Stimulated activated CD4-positive, alpha-beta T cell treated with anti-CD3 and anti-CD28 coated beads, Interleukin-15, amount 100 ng/mL, for 1 hour (primary cell): Measurements from ENCODE around the gene IDS.
A peak's percentile ranks its signal among the peaks of the same experiment; 100 is the strongest.
"Not testable (repeated sequence)": the region's sequence is repeated elsewhere in the genome, so short reads cannot be mapped to it uniquely, and the experiment has no call there.

Source experiments
- DNase-seq, 2 donors: peaks; one replicate each; pipeline ENCODE4 v3.0.0-alpha.2; 2020; ENCODE audit warnings: low read depth in 1 of 2, low spot score in 1 of 2

IDS gene

GRCh38 chrX:149504915-149505651 lies at the start of gene IDS:
Gene IDS, minus strand, starts transcription at chrX:149505306. Its CDS starts 169 bp downstream, at chrX:149505137.
- DNase-seq: peak; percentile 63 to 66

GRCh38 chrX:149551939-149552248 lies 46.8 kb upstream of the IDS start:
- DNase-seq: not testable (repeated sequence)

- not testable (repeated sequence) for DNase-seq
Observed at GRCh38 chrX:149551245-149551938, 46.3 kb upstream of the IDS start.

- not testable (repeated sequence) for DNase-seq
Observed at GRCh38 chrX:149550454-149550853, 45.3 kb upstream of the IDS start.

- DNase-seq: not testable (repeated sequence)
Observed at GRCh38 chrX:149549701-149550100, 44.6 kb upstream of the IDS start, which contains the start of gene HSFX3. Gene HSFX3, minus strand, starts transcription at chrX:149549924. Its CDS starts 72 bp downstream, at chrX:149549852.

- DNase-seq: not testable (repeated sequence)
Observed at GRCh38 chrX:149547782-149548181, 42.7 kb upstream of the IDS start.

- DNase-seq: not testable (repeated sequence)
Observed at GRCh38 chrX:149546962-149547361, 41.9 kb upstream of the IDS start.

- not testable (repeated sequence) for DNase-seq
Observed at GRCh38 chrX:149545545-149546543, 40.7 kb upstream of the IDS start.

- DNase-seq: no peak
Observed at GRCh38 chrX:149541521-149542047, 36.5 kb upstream of the IDS start.

- DNase-seq: peak; percentile 66 to 73
Observed at GRCh38 chrX:149540621-149541520, 35.8 kb upstream of the IDS start, which contains the start of gene EOLA1. Gene EOLA1, plus strand, starts transcription at chrX:149541012. Its CDS starts 4,619 bp downstream, at chrX:149545631.

- peak; percentile 74 to 80 for DNase-seq
Observed at GRCh38 chrX:149540131-149540620, 35.1 kb upstream of the IDS start.

GRCh38 chrX:149539283-149540130 lies 34.4 kb upstream of the IDS start:
- DNase-seq: peak; percentile 65 to 70

- DNase-seq: not testable (repeated sequence)
Observed at GRCh38 chrX:149537474-149537873, 32.4 kb upstream of the IDS start.

- DNase-seq: not testable (repeated sequence)
Observed at GRCh38 chrX:149534926-149535602, 30.0 kb upstream of the IDS start.

GRCh38 chrX:149533999-149534398 lies 28.9 kb upstream of the IDS start:
- DNase-seq: not testable (repeated sequence)

GRCh38 chrX:149532868-149533267 lies 27.8 kb upstream of the IDS start:
- DNase-seq: not testable (repeated sequence)

- DNase-seq: no peak
Observed at GRCh38 chrX:149531599-149531998, 26.5 kb upstream of the IDS start.

- no peak for DNase-seq
Observed at GRCh38 chrX:149528381-149528780, 23.3 kb upstream of the IDS start.
